Lower leg skin (tissue), 4 donors: Measurements from ENCODE around the gene NRL. TPM values are rescaled to one million over a fixed set of nuclear protein-coding genes. Genes with fewer than 3 reads are reported as not detected.
"Not testable (repeated sequence)": the region's sequence is repeated elsewhere in the genome, so short reads cannot be mapped to it uniquely, and the experiment has no call there.

ENCODE experiments used
- DNase-seq, 2 donors: peaks; one replicate each; pipeline ENCODE4 v3.0.0-alpha.2; 2019; ENCODE audit warnings: low spot score in 2 of 2
- H3K4me3 ChIP-seq: fragments of 200-600 bp; sonication (generic); 2 replicates; pipeline ENCODE4 v1.5.1; 2017; ENCODE audit warnings: mild to moderate bottlenecking, low read depth; ENCODE audit not compliant: poor library complexity, severe bottlenecking
- CTCF ChIP-seq, 3 donors: fragments of 450-650 bp; IDR thresholded peaks; one replicate each; pipeline ENCODE4 v1.5.1; 2016; ENCODE audit warnings: antibody characterized with exemption in 3 of 3, mild to moderate bottlenecking in 3 of 3, moderate library complexity in 2 of 3
- POLR2A ChIP-seq, 2 donors: fragments of 450-650 bp; IDR thresholded peaks; one replicate each; pipeline ENCODE4 v1.6.1; 2016 to 2017; ENCODE audit warnings: antibody characterized with exemption in 2 of 2, mild to moderate bottlenecking in 1 of 2, moderate library complexity in 1 of 2
- WGBS, 2 donors: methylation state at CpG; one replicate each; pipeline ENCODE4 v1.1.5; 2018; 5-methylcytosine and 5-hydroxymethylcytosine counted together
- intact Hi-C: fragments of 100-400 bp; cut with DNase I; formaldehyde crosslinking; loops from one replicate; pipeline ENCODE4 v1.15.0; 2023; ENCODE audit warnings: low total_unique reads
- total RNA-seq, 4 donors: library from RNA; depleted of rRNA; stranded (reverse); fragments of >200 nt; gene quantifications; one replicate each; pipeline ENCODE4 v1.1.0, GENCODE V29; 2016

NRL gene
- total RNA-seq, 4 donors from 2014 or later = 0.52 to 2.4 (median 2.2) TPM; not detected in 1

GRCh38 chr14:24110523-24110922 lies 4.2 kb downstream of the NRL start:
- intact Hi-C loops = no loop called here

GRCh38 chr14:24110060-24110459 lies 4.7 kb downstream of the NRL start:
- no peak for DNase-seq

More at GRCh38 chr14:24110523-24110922, 4.2 kb downstream of the NRL start:
- no peak for DNase-seq
- H3K4me3 ChIP-seq = no peak overlapping the region
- TF ChIP-seq POLR2A (IDR thresholded peaks at IDR 0.05) = no peak
- TF ChIP-seq CTCF (IDR thresholded peaks at IDR 0.05) = no peak
- 35 to 84% methylated on average over 1 of the region's 1 CpG for WGBS, 2 donors

GRCh38 chr14:24108336-24108874 lies 6.3 kb downstream of the NRL start:
- intact Hi-C loops = loop anchor here (5.0 kb wide), 1 partner anchor 51 kb away; no protein-coding TSS in a partner anchor
- 49 to 50% methylated on average over 5 of the region's 5 CpGs for WGBS, 2 donors
- no peak for DNase-seq
- H3K4me3 ChIP-seq = no peak overlapping the region
- TF ChIP-seq CTCF (IDR thresholded peaks at IDR 0.05) = no peak
- no peak for TF ChIP-seq POLR2A (IDR thresholded peaks at IDR 0.05)

More at GRCh38 chr14:24110060-24110459, 4.7 kb downstream of the NRL start:
- intact Hi-C loops = no loop called here
- TF ChIP-seq CTCF (IDR thresholded peaks at IDR 0.05) (no peak), POLR2A (IDR thresholded peaks at IDR 0.05) (no peak)
- H3K4me3 ChIP-seq = no peak overlapping the region
- WGBS, 2 donors = 81% methylated on average over 9 of the region's 9 CpGs

GRCh38 chr14:24106672-24107271 lies 8.0 kb downstream of the NRL start:
- 85 to 87% methylated on average over 4 of the region's 4 CpGs for WGBS, 2 donors
- no peak for TF ChIP-seq CTCF (IDR thresholded peaks at IDR 0.05)
- no peak for TF ChIP-seq POLR2A (IDR thresholded peaks at IDR 0.05)
- H3K4me3 ChIP-seq = no peak overlapping the region
- intact Hi-C loops = loop anchor here (5.0 kb wide), 1 partner anchor 49 kb away; no protein-coding TSS in a partner anchor
- DNase-seq = no peak

GRCh38 chr14:24105609-24106239 lies 9.0 kb downstream of the NRL start:
- WGBS, 2 donors = 89 to 90% methylated on average over 8 of the region's 8 CpGs
- intact Hi-C loops = loop anchor here (5.0 kb wide), 1 partner anchor 48 kb away; no protein-coding TSS in a partner anchor
- not testable (repeated sequence) for H3K4me3 ChIP-seq, DNase-seq

- TF ChIP-seq CTCF (IDR thresholded peaks at IDR 0.05) (no peak), POLR2A (IDR thresholded peaks at IDR 0.05) (no peak)
- 90 to 98% methylated on average over 13 of the region's 13 CpGs for WGBS, 2 donors
- H3K4me3 ChIP-seq = no peak overlapping the region
- intact Hi-C loops = no loop called here
- no peak for DNase-seq
Observed at GRCh38 chr14:24103451-24103850, 11.3 kb downstream of the NRL start.
